ENCODE measurements around the gene CSTF3. TPM values are rescaled to one million over a fixed set of nuclear protein-coding genes. Genes with fewer than 3 reads are reported as not detected.

Gene CSTF3
- total and polyA plus RNA-seq, 9 of the 15 experiments (the other 6 are each of a cell fraction or from before 2014, with no cell fraction given): 37.0 to 111 (median 61.0) TPM

DNA sequence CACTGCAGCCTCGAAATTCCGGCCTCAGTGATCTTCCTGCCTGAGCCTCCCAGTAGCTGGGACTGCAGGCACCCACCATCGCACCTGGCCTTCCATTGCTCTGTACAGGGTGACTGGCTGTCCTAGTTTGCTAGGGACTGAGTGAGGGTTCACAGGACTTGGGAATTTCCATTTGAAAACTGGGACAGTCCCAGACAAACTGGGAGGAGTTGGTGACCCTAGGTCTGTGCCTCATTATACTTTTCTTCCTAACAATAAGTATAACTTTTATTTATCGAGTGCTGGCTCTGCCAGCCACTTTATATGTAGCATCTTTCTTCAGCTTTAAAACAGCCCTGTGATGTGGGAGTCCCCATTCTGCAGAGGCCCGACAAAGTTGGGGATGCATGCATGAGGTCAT, 96.4 kb downstream of the CSTF3 start (continued):
- no peak for TF ChIP-seq PHF21A (IDR thresholded peaks at IDR 0.05; ENCODE audit: borderline replicate concordance, low read depth)
- no peak for TF ChIP-seq JUND (IDR thresholded peaks at IDR 0.05; ENCODE audit: borderline replicate concordance, low read depth, low read length)
- TF ChIP-seq JUND (tag; IDR thresholded peaks at IDR 0.05; ENCODE audit: borderline replicate concordance, low read depth, low read length): no peak
- no peak for TF ChIP-seq FOXK2 (conservative IDR thresholded peaks at IDR 0.05 in 1 of 2, IDR thresholded peaks at IDR 0.05 in 1 of 2; ENCODE audit: low read depth in 2 of 2)

DNA sequence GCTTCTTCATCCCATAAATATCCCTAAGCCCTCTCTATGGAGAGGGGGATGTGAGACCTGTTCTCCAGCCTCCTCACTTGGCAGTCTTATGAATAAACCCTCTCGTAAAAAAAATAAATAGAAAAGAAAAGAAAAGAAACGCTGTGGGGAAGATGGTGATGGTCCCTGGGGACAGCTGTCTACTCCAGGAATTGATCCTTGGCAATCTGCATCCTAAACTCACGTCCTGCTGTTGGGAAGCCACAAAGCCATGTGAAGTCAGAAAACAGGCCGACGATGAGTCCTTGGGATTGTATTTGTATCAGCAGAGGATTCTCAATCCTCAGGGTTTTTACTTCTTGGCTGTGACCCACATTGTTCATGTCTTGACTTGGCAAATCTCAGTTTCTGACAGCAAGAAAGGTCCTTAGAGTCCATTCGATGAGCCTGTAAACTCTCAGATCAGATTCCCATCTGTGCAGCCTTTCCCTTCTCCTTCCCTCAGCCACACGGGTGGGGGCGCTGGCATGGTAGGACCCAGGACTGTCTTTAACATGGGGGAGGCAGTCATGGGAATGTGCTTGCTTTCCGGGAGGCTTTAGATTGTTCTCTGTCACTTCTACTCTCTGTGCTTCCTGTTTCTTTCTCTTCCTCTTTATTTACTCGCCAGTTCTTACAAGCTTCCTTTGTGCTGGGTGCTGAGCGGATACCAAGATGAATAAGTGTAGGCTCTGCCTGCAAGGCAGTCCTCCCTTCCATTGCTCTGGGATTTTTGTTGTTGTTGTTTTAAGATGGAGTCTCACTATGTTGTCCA, 97.1 kb downstream of the CSTF3 start:
- FAIRE-seq (no peak), ATAC-seq (peak; percentile 10; the same call in 1 of the 3 replicates), DNase-seq (ENCODE audit: extremely low read depth in 1 of 4, low spot score in 3 of 4) (peak in 1 of 4 experiments; percentile 8)
- Histone ChIP-seq H2AFZ (ENCODE audit: low read depth, low read length) (no peak overlapping the region), H3K9me3 (replicated peaks; ENCODE audit: control insufficient read depth, insufficient read depth, low read depth, low read length) (no peaks in the 10 kb centered on the region), H3K9me1 (ENCODE audit: control insufficient read depth, insufficient read depth, low read length) (peaks cover 4% of the 10 kb centered on the region), H3K4me1 (replicated peaks in 1 of 2; ENCODE audit: control insufficient read depth in 2 of 2, insufficient read depth in 2 of 2, low read length in 2 of 2) (no peaks in the 10 kb centered on the region; a peak in 1 of 5 replicates), H3K79me2 (ENCODE audit: control insufficient read depth, insufficient read depth, low read length) (no peaks in the 10 kb centered on the region), H3K4me3 (no peak overlapping the region), H3K36me3 (ENCODE audit: control insufficient read depth, insufficient read depth, low read length) (peaks cover 12% of the 10 kb centered on the region; the same call in 1 of the 3 replicates), H3K9ac (ENCODE audit: insufficient read depth in 1 of 2, low read depth in 2 of 2, low read length in 2 of 2) (no peak overlapping the region; a peak in 1 of 4 replicates), H4K20me1 (replicated peaks; ENCODE audit: control insufficient read depth, insufficient read depth, low read length) (no peaks in the 10 kb centered on the region; the same call in 1 of the 2 replicates), H3K27me3 (ENCODE audit: control insufficient read depth in 2 of 2, insufficient read depth in 2 of 2, low read length in 2 of 2) (no peaks in the 10 kb centered on the region), H3K27ac (ENCODE audit: extremely low read depth, low read depth, low read length) (no peak overlapping the region), H3K4me2 (ENCODE audit: insufficient read depth, low read length) (no peak overlapping the region)
- 51% methylated on average over 11 of the region's 11 CpGs for WGBS (ENCODE audit: insufficient coverage, low coverage, missing lambda C conversion rate)
- ChIA-PET POLR2A (interaction anchor here (0.6 to 0.7 kb wide), 2 partner anchors 24 to 233 kb away, joined by 3 read pairs; no protein-coding TSS in a partner anchor), CTCF (ENCODE audit: low intra/inter-chr PET ratio) (interaction anchor here (3.9 kb wide), 1 partner anchor 103 kb away, joined by 43 read pairs; no protein-coding TSS in a partner anchor)
- intact Hi-C loops (cut with micrococcal nuclease): loop anchor here (2.0 to 5.0 kb wide), 2 partner anchors 47 to 182 kb away; no protein-coding TSS in a partner anchor
- no TSS peak for BruUV-seq (replicated peaks)
- TF ChIP-seq ZNF717 (CRISPR knock-in tag; IDR thresholded peaks at IDR 0.05) (no peak), CTCF (IDR thresholded peaks at IDR 0.05 in 2 of 3, conservative IDR thresholded peaks at IDR 0.05 in 1 of 3; ENCODE audit: insufficient read depth in 2 of 3, low read depth in 1 of 3, low read length in 3 of 3) (peak in 1 of 3 experiments; percentile 9; a peak in 1 of 6 replicates), NR3C1 (CRISPR knock-in tag; IDR thresholded peaks at IDR 0.05) (no peak), SPI1 (IDR thresholded peaks at IDR 0.05; ENCODE audit: borderline replicate concordance, low read depth, low read length) (peak; percentile 42; the same call in 1 of the 2 replicates)
- in situ Hi-C loops (cut with MboI): loop anchor here (5.0 kb wide), 1 partner anchor 107 kb away; no protein-coding TSS in a partner anchor
